ENCODE data around the gene OPCML.

OPCML gene

DNA sequence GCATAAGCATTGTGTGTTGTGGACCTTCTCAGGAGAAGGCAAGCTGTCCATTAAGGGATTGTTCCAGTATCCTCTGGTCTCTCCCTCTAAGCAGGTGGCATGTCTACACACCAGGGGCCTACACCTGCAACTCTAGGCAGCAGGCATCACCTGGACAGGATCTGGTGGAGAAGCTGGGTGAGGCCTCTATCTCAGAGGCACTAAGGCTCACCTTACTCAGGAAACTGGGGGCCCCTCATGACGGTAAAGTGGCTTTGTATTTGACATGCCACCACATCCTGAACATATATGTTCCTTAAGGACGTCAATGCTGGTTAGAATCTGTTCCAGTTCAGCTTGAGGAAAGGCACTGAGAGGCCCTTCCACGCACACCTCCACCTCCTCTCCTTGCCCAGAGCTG, 891.3 kb downstream of the OPCML start:
- Mint-ChIP-seq H3K9me3 (no peaks in the 10 kb centered on the region), H3K36me3 (ENCODE audit: low read depth) (no peaks in the 10 kb centered on the region)

DNA sequence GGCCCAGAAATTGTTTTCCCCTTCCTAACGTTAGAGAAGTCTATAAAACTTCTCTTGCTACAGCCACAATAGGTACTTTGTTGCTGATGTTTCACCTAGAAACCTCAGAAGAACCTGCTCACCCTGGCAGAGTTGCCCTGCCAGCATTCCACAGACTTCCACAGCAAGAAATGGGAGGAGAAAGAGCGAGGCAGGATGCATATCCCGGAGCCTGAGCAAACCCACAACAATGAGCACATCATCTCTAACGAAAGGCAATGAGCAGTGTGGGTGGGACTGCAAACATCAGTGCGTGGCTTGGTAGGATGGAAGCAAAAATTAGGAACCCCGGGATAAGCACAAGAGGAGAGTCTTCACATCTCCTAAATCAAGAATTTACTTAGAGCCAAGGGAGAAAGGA, 892.3 kb downstream of the OPCML start:
- H3K36me3 Mint-ChIP-seq (ENCODE audit: low read depth) = no peaks in the 10 kb centered on the region
- no peak overlapping the region for H3K27ac Mint-ChIP-seq
- no peaks in the 10 kb centered on the region for H3K27me3 Mint-ChIP-seq (ENCODE audit: low read depth)
- no peaks in the 10 kb centered on the region for H3K4me1 Mint-ChIP-seq (ENCODE audit: low read depth)
- H3K9me3 Mint-ChIP-seq = no peaks in the 10 kb centered on the region
- no peak overlapping the region for H3K4me3 Mint-ChIP-seq

More for the DNA sequence above, 891.3 kb downstream of the OPCML start:
- H3K27ac Mint-ChIP-seq = no peak overlapping the region
- H3K27me3 Mint-ChIP-seq (ENCODE audit: low read depth) = no peaks in the 10 kb centered on the region
- H3K4me1 Mint-ChIP-seq (ENCODE audit: low read depth) = no peaks in the 10 kb centered on the region
- no peak overlapping the region for H3K4me3 Mint-ChIP-seq

DNA sequence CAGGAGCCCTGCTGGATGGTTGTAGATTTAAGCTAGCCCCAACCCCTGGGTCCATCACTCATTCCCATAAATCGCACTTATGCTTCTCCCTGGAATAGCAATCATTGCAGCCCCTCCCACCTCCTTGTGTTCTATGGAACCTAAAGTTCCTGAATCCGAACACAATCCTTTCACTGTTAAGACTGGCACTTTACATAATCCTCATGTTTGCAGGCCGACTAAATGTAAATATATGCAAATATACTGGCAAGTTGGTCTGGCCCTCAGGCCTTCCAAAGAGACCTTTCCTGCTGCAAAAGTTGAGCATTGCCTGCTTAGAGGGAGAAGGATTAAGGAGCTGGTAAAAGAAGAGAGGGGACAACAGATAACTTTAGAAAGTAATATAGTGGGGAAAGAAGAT, 892.9 kb downstream of the OPCML start:
- H3K4me1 Mint-ChIP-seq (ENCODE audit: low read depth) = no peaks in the 10 kb centered on the region
- no peaks in the 10 kb centered on the region for H3K27me3 Mint-ChIP-seq (ENCODE audit: low read depth)
- no peaks in the 10 kb centered on the region for H3K36me3 Mint-ChIP-seq (ENCODE audit: low read depth)
- H3K27ac Mint-ChIP-seq = no peak overlapping the region
- no peak overlapping the region for H3K4me3 Mint-ChIP-seq
- no peaks in the 10 kb centered on the region for H3K9me3 Mint-ChIP-seq

DNA sequence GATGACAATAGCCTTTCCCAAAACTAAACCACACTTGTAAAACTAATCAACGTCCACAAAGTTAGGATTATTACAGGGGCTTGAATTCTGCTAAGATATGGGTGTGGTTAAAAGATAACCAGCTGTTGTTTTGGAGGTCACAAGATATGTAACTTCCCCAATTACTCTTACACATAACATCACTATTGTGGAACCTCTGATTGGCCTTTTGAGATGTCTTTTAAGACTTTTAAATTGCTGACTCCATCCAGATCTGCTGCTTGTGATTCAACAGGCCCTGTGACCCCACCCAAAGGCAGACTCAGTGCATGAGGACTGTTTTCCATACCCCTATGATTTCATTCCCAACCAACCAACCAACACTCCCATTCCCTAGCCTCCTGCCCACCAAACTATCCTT, 893.9 kb downstream of the OPCML start:
- no peaks in the 10 kb centered on the region for H3K4me1 Mint-ChIP-seq (ENCODE audit: low read depth)
- H3K9me3 Mint-ChIP-seq = no peaks in the 10 kb centered on the region
- H3K4me3 Mint-ChIP-seq = no peak overlapping the region
- no peaks in the 10 kb centered on the region for H3K27me3 Mint-ChIP-seq (ENCODE audit: low read depth)
- H3K36me3 Mint-ChIP-seq (ENCODE audit: low read depth) = no peaks in the 10 kb centered on the region
- no peak overlapping the region for H3K27ac Mint-ChIP-seq

DNA sequence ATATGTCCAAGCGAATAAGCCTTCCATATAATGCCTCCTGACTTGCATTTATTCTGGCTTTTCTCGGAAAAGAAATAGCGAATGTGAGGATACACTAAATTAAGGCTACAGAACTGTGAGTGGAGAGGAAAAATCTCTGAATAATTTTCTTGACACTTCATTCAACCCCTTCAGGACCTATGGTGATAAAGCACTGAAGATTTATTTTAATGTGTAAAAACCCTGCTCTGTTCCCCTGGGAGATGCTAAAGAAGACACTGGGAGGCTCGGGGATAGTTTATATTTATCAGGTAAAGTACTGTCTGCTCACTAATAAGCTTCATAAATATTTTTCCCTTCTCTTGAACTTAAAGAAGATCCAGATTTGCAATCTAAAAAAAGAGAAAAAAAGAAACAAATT, 895.8 kb downstream of the OPCML start:
- Mint-ChIP-seq H3K9me3 (no peaks in the 10 kb centered on the region), H3K4me3 (no peak overlapping the region), H3K27me3 (ENCODE audit: low read depth) (no peaks in the 10 kb centered on the region), H3K27ac (no peak overlapping the region), H3K36me3 (ENCODE audit: low read depth) (no peaks in the 10 kb centered on the region), H3K4me1 (ENCODE audit: low read depth) (no peaks in the 10 kb centered on the region)

DNA sequence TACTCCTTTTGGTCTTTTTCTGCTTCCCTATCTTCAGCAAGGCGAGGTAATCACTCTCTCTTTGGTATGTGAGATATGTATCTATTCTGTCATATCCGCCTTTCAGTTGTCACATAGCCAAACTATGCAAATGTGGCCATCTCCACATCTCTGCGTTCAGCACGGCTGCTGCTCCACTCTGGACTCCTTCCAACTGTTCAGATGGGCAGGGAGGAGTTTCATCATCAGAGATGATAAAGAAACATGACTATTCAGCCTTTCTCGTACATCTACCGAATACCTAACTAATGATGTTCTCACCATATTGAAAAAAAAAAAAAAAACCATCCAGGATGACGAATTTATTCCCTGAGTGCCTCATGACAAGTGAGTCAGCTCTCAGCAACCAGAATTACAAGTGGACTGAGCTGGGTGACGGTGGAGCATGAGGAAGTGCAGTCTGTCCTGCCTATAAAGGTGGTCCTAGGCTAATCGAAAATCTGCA, 899.6 kb downstream of the OPCML start:
- H3K4me1 Mint-ChIP-seq (ENCODE audit: low read depth) = no peaks in the 10 kb centered on the region
- no peak overlapping the region for H3K4me3 Mint-ChIP-seq
- H3K27ac Mint-ChIP-seq = no peak overlapping the region
- H3K9me3 Mint-ChIP-seq = peaks cover 16% of the 10 kb centered on the region
- no peaks in the 10 kb centered on the region for H3K36me3 Mint-ChIP-seq (ENCODE audit: low read depth)
- H3K27me3 Mint-ChIP-seq (ENCODE audit: low read depth) = no peaks in the 10 kb centered on the region

DNA sequence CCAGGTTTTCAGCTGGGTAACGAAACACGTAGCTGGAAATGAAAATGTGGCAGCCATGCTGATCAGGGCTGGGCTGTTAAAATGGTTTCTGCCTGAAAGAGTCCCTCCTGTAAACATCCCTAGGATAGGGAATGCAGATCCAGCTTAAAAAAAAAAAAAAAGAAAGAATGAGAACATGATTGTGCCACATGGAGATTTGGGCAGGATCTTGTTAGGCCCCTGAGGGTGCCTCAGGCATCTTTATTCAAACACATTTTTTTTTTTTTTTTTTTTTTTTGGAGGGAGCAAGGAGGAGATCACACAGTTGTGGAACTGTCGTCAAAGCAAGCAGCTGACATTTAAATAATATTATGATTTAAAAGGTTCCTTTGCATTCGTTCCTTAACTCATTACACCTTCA, 900.3 kb downstream of the OPCML start:
- no peaks in the 10 kb centered on the region for H3K4me1 Mint-ChIP-seq (ENCODE audit: low read depth)
- H3K36me3 Mint-ChIP-seq (ENCODE audit: low read depth) = no peaks in the 10 kb centered on the region
- H3K4me3 Mint-ChIP-seq = no peak overlapping the region

DNA sequence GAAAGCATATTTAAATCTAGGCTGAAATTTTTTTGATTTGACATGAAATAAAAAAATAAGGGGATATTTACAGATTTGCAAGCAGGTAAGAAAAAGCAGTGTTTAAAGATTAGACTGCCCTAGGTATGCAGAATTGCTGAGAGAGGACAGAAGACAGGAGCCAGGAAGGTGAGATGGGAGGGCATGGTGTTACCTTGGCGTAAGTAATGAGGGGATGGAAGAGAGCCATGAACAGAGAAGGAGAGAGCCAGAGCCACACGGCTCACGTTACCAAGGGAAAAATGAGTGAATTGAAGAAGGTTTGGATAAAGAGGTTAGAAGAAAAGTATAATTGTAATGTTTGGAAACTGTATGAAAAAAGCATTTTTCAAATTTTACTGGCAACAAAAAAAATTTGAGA, 904.3 kb downstream of the OPCML start:
- Mint-ChIP-seq H3K4me1 (ENCODE audit: low read depth) (no peaks in the 10 kb centered on the region), H3K9me3 (peaks cover 25% of the 10 kb centered on the region), H3K27me3 (ENCODE audit: low read depth) (no peaks in the 10 kb centered on the region), H3K36me3 (ENCODE audit: low read depth) (no peaks in the 10 kb centered on the region), H3K27ac (no peak overlapping the region), H3K4me3 (no peak overlapping the region)

More for the DNA sequence above, 900.3 kb downstream of the OPCML start:
- H3K9me3 Mint-ChIP-seq = peaks cover 21% of the 10 kb centered on the region
- H3K27me3 Mint-ChIP-seq (ENCODE audit: low read depth) = no peaks in the 10 kb centered on the region
- H3K27ac Mint-ChIP-seq = no peak overlapping the region

DNA sequence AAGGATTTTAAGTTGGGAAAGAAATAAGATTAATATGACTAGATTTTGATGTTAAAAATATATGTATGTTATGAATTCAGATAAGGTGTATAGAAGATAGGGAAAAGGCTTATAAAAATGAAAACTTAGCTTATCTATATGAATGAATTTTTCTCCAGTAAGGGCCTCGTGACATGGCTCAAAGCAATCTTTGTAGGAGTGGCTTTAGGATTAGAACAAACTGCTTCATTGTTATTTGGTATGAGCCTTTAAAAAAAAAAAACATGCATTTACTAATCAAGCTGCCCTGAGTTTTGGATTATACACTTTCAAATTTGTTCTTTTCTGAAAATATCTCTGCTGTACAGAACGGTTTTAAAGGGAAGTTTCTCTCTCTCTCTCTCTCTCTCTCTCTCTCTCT, 905.9 kb downstream of the OPCML start:
- Mint-ChIP-seq H3K4me1 (ENCODE audit: low read depth) (no peaks in the 10 kb centered on the region), H3K9me3 (peaks cover 29% of the 10 kb centered on the region), H3K4me3 (no peak overlapping the region), H3K36me3 (ENCODE audit: low read depth) (no peaks in the 10 kb centered on the region), H3K27ac (no peak overlapping the region), H3K27me3 (ENCODE audit: low read depth) (no peaks in the 10 kb centered on the region)

DNA sequence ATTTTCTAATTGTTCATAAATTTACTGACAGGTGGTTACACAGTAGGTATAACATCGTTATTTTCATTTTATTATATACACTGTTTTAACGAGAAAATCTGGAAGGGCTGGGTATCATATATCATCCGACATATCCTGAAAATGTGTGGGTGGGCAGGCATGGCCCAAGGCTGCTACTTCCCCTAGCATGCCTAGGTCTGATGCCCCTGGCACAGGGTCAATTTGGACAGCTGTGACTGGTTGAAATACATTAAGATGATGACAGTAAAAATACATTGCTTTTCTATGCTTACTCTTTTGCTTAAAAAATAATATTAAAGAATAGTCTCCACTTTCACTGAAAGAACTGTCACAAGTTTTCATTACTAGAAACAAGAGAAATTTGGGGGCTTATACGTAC, 908.8 kb downstream of the OPCML start:
- no peaks in the 10 kb centered on the region for H3K36me3 Mint-ChIP-seq (ENCODE audit: low read depth)
- H3K27me3 Mint-ChIP-seq (ENCODE audit: low read depth) = no peaks in the 10 kb centered on the region
- H3K9me3 Mint-ChIP-seq = peaks cover 19% of the 10 kb centered on the region
- no peak overlapping the region for H3K27ac Mint-ChIP-seq
- H3K4me1 Mint-ChIP-seq (ENCODE audit: low read depth) = no peaks in the 10 kb centered on the region
- H3K4me3 Mint-ChIP-seq = no peak overlapping the region

DNA sequence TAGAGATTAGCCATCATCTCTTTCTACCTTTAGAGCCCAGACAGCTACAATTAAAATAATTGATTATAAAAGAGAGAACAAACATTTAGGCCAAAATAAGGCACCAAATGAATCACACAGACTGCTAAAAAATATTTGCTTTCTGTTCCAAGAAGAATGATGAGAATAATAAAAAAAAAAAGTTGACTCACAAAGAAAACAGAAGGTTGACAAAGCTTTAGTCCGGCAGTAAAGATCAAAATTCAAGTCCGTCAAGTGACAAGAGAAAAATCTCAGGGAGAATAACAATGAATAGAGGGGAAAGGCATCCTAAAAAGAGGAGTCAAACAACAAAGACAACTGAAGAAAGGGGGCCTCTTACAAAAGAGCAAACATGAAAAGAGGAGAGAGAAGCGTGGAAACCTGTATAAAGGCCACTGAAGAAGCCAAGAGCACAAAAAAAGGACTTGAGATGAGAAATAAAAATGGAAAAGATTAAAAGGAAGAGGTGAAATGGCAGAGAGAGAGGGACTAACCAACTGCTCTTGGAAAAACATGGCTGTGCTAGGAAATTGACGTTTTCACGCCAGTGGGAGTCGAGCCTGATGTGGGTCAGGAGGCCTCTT, 910.2 kb downstream of the OPCML start:
- Mint-ChIP-seq H3K9me3 (peaks cover 11% of the 10 kb centered on the region), H3K4me3 (no peak overlapping the region), H3K27ac (no peak overlapping the region), H3K36me3 (ENCODE audit: low read depth) (no peaks in the 10 kb centered on the region), H3K4me1 (ENCODE audit: low read depth) (no peaks in the 10 kb centered on the region), H3K27me3 (ENCODE audit: low read depth) (no peaks in the 10 kb centered on the region)

DNA sequence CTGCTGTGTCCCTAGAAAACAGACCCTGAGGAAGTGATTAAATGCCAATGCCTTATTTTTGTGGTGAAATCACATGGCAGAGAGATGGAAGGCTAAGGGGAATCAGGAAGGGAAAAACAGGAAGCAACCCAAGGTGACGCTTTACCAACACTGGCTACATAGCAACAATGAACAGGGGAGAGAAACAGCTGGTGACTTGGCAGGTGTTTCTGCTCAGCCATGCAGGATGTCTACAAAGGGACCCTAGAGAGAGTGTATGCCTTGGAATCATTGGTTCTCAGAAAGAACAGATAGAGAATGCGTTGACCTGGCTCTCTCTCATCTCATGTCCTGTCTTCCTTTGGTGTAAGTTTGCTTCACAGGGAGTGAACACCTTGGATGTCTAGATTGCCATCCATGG, 911.9 kb downstream of the OPCML start:
- H3K9me3 Mint-ChIP-seq = peaks cover 11% of the 10 kb centered on the region
- no peaks in the 10 kb centered on the region for H3K27me3 Mint-ChIP-seq (ENCODE audit: low read depth)
- H3K36me3 Mint-ChIP-seq (ENCODE audit: low read depth) = no peaks in the 10 kb centered on the region
- H3K27ac Mint-ChIP-seq = no peak overlapping the region
- no peaks in the 10 kb centered on the region for H3K4me1 Mint-ChIP-seq (ENCODE audit: low read depth)
- H3K4me3 Mint-ChIP-seq = no peak overlapping the region

DNA sequence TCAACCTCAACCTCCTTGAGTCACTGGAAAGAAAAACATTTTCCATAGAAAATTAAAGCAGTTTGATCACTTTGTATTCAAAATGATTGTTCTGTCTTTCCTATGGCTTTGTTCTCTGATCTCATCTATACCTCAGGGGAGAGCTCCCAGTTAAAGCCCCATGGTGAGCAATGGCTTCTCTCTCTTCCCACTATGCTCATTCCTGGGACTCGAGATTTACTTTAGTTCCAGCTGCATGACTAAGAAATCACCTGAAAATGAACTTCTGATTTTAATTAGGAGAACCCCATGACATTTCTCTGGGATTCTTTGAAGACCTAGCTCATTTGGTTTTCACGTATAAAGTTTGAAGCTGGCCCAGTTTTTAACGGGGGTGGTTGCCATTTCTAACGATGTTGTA, 921.5 kb downstream of the OPCML start:
- no peaks in the 10 kb centered on the region for H3K9me3 Mint-ChIP-seq
- H3K4me1 Mint-ChIP-seq (ENCODE audit: low read depth) = no peaks in the 10 kb centered on the region
- no peaks in the 10 kb centered on the region for H3K36me3 Mint-ChIP-seq (ENCODE audit: low read depth)
- no peak overlapping the region for H3K27ac Mint-ChIP-seq
- no peaks in the 10 kb centered on the region for H3K27me3 Mint-ChIP-seq (ENCODE audit: low read depth)
- H3K4me3 Mint-ChIP-seq = no peak overlapping the region

DNA sequence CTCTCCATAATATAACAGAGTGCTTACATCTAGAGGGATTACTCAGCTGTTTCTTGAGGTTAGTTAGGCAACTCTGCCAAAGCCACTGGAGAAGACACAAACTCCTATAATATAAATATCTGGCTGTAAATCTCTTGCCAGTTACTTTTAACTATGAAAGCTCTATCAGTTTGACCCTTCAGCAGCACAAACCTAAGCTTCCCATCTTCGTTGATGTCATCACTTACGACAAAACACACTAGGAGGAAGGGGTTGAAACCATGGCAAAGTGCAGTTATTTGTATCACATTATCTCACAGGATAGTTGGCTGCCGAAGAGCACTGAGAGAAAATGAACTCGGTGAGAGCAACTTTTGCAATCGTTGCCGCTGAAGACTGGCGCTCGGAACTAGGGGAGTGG, 922.1 kb downstream of the OPCML start:
- no peaks in the 10 kb centered on the region for H3K9me3 Mint-ChIP-seq
- H3K4me3 Mint-ChIP-seq = no peak overlapping the region
- H3K27ac Mint-ChIP-seq = no peak overlapping the region
- no peaks in the 10 kb centered on the region for H3K27me3 Mint-ChIP-seq (ENCODE audit: low read depth)
- no peaks in the 10 kb centered on the region for H3K36me3 Mint-ChIP-seq (ENCODE audit: low read depth)
- no peaks in the 10 kb centered on the region for H3K4me1 Mint-ChIP-seq (ENCODE audit: low read depth)

DNA sequence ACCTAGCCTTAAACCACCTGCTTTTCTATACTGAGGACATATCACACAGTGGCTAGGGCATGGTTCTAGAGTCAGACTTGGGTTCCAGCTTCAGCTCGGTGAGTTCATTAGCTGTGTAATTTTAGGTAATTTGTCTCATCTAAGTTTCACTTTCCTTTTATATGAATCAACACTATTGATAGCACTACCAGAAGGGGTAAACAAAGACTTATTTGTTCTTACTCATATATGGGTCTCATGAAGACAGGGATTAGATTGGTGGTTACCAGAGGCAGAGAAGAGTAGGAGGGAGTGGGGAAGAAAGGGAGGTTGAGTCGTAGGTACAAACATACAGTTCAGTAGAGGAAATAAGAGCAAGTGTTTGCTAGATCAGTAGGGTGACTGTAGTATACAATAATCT, 924.7 kb downstream of the OPCML start:
- H3K4me3 Mint-ChIP-seq = no peak overlapping the region
- no peaks in the 10 kb centered on the region for H3K36me3 Mint-ChIP-seq (ENCODE audit: low read depth)
- H3K27me3 Mint-ChIP-seq (ENCODE audit: low read depth) = no peaks in the 10 kb centered on the region
- no peak overlapping the region for H3K27ac Mint-ChIP-seq
- peaks cover 4% of the 10 kb centered on the region for H3K9me3 Mint-ChIP-seq
- H3K4me1 Mint-ChIP-seq (ENCODE audit: low read depth) = no peaks in the 10 kb centered on the region

Measured in T-helper 1 cell treated with Interleukin-12 subunit alpha and Interleukin-12 subunit beta and Interleukin-4 antibody, amounts not matched to agents 30 μg/mL and 1 μg/mL, for 36 hours (primary cell).